8988T (cell line): ENCODE data around the gene ARHGAP21.

ENCODE experiments used
- DNase-seq: peaks from one replicate; pipeline ENCODE4 v3.0.0; 2011

ARHGAP21 gene

DNA sequence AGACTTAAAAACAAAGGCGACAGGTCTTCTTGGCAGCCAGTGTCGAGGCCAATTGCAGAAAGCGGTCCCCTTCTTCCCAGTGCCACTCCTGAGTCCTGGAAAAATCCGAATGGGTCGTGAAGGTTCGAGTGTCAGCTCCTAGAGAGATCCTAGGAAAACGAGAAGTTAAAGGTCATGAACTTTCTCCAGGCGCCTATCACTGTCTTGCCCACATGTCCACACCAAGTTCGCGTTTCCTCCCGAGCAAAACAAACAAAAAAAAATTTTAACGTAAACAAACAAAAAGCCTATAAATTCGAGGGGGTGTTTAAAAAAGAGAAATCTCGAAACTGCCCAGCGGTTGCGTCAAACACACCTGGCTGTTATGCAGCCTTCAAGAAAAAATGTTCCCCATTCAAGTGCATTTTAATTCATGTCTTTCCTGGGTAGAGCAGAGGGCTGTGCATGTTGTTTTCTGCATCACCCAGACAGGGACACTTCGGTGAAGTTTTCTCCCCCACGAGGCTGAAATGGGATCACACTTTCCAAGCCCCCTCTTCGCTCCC lies 1.5 kb downstream of the ARHGAP21 start:
- DNase-seq = no peak

DNA sequence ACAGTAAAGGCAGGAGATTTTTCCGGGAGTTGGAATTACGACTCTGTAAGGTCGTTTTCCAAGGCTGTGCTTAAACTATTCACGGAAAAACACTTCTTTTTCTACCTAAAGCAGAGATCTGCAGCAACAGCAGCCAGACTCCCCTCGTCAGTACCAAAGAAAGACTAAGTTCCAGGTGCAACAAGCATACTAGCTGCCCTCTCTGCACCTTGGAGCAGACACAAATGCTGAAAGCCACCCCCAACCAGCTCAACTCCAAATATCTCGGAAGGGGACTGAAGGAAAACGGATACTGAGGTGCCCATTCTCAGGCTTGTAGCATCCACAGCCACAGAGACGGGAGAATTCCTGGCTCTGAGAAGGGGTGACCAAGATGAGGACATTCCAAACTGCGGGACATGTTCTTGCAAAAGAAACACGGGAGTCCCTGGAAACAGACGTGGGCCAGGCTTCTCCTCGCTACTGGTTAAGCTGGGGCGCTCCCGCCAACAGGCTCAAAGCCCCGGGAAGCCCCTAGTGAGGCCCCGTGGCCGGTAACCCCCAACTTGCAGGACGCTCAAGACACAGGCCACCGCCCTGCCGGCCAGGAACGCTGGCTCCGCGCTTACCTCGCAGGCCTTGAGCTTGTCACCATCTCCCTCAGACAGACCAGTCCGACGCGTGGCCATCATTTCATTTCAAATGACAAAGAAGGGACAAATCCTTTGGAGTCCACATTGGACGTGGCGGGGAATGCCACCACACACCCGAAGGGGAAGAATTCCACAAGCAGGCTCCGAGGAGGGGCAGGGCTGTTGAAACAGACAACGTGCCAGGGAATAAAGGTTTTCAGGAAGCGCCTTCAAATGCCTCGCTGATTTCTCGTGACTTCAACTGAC lies 2.2 kb downstream of the ARHGAP21 start:
- no peak for DNase-seq

DNA sequence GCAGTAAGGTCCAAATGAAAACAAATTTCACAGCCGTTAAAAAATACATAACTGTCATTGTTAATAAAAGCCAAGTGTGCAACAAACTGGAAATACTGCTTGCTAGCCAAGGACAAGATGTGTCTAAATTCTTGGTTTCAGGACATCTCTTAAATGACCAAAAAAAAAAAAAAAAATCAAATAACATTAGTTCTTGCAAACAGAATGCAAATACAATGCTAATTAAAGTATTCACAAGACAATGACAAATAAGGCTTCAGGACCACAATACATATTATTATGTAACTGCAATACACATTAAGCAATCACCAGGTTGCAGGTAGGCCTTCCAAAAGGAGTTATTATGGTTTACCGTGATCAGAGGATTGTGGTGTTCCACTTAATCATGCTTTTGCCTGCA lies 3.6 kb downstream of the ARHGAP21 start:
- no peak for DNase-seq

DNA sequence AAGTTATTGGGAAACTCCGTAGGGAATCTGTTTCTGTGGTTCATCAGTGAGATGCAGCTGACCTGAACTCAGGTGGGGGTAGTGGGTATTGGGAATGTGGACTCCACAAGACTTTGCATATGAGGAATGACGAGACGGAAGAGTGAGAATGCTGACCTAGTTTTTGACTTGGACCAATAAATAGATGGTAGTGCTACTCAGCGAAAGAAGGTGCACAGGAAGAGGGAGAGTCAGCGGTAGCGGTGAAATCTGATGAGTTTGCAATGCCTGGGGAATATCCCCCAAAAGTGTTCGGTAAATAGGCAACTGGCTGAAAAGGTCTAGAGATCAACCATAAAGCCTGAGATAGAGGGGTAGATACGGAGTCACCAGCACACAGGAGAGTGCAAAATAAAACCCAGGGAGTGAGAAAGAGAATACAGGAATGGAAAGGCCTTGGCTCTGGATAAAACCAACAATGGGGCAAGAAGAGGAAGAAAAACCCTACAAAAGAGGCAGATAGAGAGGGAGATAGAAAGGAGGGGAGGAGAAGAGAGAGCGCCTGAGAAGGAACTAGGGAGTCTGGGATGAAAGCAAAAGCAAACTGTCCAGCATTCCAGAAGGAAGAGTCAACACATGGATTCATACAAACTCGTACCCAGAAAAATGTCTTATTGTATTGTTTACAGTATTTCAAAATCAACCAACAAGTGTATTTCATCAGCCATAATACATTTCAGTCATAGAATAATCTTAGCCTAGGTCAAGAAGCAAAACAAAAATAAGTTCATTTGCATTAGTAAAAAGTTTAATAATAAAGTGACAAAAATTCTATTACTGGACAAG lies 5.4 kb downstream of the ARHGAP21 start:
- no peak for DNase-seq

DNA sequence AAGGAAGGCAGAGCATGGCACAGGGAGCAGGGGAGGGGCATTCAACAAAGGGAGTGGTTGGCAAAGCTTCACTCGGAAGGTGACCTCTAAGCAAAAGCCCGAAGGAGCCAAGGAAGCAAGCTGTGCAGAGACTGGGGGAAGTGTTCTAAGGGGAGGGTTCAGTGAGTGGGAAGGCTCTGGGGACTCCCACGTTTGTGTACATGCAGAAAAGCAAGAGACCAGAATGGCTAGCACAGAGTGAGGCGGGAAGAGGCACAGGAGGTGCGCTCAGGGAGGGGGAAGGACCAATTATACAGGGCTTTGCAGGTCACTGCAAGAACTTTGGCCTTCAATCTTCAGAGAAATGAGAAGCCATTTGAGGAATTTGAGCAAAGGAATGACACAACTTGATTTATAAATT lies 7.4 kb downstream of the ARHGAP21 start:
- DNase-seq = no peak

DNA sequence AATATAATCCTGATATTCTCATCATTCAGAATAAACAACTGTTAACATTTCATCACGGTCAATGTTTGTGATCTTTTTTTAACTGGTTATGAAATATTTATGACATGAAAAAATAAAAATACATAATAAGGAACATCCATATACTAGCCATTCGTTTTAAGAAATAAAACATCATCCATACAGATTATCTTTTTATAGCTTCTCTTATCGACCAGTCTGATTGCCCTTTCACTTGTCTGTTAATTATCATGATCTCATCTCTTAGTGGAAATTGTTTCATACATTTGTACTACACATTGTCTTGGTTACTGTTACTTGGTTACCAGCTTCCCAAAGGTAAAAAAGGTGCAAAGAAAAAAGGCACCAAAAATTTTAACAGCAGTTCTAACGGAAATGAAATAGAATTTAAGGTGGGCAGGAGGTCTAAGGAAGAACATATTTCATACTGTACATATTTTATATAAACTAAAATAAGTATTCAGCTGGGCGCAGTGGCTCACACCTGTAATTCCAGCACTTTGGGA lies 8.4 kb downstream of the ARHGAP21 start:
- no peak for DNase-seq

DNA sequence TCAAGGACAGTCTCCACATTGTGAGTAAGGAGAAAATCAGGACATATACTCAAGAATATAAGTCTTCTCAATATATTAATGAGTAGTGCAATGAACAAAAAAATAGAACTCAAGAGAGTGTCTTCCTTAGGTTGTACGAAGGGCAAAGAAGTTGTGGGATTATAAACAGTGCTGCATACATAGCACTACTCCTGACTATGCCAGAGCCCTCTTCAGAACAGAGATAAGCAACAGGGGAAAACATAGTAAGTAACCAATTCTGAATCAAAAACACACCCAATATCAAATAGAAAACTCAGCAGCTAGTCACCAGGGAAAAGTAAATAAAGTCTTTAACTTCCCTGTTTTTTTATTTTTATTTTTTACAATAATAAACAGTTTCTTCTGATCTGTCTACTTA lies 10.6 kb downstream of the ARHGAP21 start:
- DNase-seq = no peak

DNA sequence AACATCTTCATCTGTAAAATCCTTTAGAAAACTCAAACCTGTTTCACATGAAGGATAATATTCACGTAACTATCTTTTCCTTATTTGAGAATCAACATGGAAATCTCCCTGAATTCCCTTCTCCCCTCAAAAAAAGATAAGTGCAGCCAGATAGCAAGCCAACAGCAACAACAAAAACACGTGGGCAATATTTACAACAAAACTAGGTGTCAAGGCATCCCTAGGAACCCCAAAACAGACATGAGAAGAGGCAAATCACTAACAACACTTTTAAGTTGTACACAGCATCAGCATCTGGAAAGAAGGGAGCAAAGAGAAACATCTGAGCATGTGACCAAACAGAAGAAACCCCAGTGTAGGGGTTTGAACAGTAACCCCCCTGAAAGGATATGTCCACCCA lies 12.2 kb downstream of the ARHGAP21 start:
- DNase-seq = no peak

DNA sequence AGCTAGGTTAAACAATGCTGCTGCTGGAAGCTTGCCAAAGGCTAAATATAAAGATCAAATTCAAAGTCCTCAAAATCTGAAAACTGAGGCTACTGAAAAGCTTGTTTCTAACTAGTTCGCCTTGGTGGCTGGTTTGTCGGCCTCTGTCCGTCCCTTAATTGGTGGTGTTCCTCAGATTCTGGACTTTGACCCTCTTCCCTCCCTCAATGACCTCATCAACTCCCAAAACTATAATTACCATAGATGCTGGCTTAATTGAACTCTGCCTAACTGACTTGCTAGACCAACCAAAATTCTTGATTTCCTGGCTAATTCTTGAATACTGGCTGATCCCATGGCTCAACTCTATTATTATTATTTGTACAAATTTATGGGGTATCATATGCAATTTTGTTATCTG lies 15.6 kb downstream of the ARHGAP21 start:
- no peak for DNase-seq

DNA sequence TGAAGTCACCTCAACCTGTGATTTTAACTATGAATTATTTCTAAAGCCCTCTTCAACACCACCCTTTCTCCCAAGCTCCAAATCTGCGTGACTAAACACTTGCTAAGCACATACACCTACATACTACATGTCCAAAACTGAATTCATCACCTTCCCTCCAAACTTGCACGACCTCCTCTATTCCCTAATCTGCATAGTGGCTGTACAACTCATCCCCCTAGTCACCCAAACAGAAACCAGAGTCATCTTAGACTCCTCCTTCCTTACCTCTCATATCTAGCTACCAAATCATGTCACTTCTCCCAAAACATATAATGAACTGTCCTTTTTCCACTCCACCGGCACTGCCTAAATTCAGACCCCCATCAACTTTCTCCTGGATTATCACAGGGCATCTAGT lies 16.2 kb downstream of the ARHGAP21 start:
- DNase-seq = no peak

DNA sequence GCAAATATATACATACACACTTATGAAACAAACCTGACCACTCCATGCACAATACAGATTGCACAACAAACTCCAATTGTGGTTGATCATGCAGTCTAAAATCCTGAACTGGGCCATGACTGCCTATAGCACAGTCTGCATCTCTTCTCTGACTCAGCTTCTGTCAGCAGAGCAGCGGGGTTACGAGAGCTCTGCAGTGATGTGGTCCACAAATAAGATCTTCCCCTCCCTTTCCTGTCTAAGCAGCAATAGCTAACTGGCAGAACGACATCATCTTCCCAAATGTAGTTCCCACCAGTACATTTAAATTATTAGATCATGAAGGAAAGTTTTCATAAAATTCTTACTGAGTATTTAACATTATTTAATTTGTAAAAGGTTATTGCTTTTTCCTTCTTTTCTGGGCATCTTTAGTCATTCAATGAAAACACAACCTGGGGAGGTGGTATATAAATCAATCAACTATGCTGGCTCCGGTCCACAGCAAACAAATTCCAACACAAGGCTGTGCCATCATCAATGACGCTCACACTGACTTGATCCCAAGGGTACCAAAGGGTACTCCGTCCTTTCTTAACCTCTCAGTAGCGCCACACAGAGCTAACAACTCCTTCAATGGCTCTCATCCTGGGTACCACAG lies 17.1 kb downstream of the ARHGAP21 start:
- DNase-seq = no peak

DNA sequence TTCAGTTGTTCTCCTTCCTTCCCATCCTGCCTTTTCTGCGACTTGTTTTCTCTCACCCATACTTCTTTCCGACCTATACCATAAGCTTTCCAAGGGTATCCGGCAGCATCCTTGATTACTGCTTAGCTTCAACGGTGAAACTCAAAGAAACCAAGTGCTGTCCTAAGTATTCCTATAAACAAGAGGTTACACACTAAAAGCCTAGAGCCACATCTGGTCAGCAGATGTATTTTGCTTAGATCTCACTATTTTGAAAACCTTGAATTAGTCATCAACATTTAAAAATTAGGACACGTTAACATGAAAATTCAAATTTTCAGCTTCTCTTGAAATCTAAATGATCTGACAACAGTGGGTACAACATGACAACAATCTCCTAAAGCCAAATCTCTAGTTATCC lies 20.0 kb downstream of the ARHGAP21 start:
- no peak for DNase-seq

DNA sequence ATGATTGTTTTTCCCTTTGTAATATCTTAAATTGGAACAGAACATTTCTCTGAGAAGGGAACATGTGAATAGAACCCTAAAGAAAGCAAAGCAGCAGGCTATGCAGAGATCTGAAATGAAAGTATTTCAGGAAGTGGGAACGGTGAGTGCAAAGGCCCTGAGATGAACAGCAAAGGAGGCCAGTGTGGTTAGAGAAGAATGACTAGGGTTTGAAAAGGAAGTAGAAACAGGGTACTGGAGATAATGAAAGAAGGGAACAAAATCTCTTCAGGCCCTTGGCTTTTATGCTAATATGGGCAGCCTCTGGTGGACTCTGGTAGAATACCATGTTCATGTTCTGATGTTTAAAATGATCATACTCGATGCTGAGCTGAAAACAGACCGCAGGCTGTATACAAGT lies 22.2 kb downstream of the ARHGAP21 start:
- no peak for DNase-seq

DNA sequence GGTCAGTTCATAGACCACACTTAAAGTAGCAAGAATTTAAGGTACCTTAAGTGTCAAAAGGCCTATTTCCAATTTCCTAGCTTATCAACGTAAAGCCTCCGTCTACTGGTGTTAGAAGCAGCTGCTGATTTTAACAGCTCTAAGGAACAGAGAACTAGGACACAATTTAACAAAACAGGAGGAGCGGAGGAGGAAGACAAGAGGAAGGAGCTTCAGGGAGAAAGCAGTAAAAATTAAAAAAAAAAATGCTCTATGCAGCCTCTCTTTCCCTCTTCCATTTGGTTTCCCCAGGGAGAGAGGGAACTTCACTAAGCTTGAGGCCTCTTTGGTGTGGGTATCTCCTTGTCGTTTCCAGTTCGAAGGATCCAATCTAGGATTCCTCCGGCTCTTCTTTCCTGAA lies 22.7 kb downstream of the ARHGAP21 start:
- no peak for DNase-seq

DNA sequence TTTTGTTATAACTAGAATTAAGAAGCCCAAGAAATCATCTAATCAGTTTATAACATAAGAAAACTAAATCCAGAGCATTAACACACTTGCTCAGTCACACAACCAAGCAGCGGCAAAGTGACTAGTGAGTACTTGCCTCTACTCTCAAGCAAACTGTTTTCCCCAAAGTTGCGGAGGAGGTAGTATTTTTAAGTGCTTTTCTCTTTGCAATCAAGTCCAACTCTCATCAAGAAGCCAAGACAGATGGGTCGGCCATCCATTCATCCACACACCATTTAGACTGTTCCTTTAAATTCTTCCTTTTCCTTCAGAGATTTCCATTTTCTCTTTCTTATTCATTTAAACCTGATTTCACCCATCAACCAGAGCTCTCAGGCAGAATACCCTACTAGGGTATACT lies 25.4 kb downstream of the ARHGAP21 start:
- DNase-seq = no peak

DNA sequence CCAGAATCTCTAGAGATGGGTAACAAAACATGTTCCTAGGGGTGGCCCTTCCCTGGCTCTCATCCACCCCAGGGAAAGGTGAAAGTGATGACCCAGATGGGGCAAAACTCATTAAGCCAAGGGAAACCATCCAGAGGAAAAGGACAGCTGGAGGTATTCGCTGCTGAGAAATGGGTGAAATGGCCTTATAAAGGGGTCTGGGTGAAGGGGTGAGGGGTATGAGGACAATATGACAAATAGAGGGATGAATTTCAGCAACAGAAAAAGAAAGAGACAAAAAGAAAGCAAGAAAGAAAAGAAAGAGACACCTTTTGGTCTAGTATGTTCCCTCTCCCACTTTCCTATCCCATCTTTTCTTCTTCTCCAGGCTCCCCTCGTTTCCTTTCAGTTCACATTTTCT lies 26.6 kb downstream of the ARHGAP21 start:
- no peak for DNase-seq

DNA sequence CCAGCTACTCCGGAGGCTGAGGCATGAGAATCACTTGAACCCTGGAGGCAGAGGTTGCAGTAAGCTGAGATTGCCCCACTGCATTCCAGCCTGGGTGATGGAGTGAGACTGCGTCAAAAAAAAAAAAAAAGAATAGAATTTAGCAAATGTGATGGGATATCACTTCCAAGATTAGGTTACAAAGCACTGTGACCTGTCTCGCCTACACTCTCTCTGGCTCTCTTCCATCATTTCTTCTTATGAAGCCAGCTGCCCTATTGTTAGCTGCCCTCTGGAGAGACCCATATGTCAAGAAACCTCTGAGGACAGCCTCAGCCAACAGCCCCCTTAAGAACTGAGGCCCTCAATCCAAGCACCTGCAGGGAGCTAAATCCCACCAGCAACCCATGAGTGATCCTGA lies 28.2 kb downstream of the ARHGAP21 start:
- no peak for DNase-seq

DNA sequence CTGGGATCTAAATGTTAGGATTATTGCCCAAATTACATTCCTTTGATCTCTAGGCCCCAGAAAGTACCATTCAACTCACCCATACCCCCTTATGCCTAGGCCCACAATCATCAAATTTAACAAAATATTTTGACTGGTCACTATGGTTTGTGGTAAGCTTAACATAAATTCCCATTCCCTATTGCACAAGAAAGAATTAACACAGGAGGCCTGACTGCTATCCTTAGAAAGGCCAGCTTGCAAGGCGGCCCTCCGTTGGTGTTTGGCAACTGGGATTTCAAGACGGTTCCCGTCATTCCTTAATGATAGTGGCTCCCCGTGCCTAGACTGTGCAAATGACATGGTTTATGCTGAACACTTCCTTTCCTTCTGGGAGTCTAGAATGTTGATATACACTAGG lies 29.6 kb downstream of the ARHGAP21 start:
- no peak for DNase-seq

DNA sequence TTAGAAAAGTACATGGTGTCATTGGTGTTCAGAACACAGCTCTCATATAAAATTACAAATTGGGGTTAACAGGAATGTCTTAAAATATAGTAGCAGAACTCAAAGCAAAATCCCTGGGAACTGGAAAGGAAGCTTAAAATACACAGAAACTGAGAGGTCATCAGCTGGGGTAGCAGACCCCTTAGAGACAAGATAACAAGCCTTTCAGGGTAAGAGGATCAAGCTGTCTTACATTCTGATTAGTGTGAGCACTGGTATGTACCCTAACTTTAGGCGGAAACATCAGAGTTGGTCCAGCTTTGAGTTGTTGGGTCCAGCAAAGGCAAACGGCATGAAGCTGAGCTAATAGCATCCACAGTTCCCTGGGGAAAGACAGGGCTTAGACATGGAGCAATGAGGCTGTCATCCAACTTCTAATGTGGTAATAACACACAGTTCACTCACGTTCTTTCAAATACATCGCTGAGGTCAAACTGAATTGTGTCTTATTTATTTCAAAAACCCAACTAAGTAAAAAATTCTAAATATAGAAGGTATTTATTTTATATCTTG lies 32.6 kb downstream of the ARHGAP21 start:
- DNase-seq = no peak

DNA sequence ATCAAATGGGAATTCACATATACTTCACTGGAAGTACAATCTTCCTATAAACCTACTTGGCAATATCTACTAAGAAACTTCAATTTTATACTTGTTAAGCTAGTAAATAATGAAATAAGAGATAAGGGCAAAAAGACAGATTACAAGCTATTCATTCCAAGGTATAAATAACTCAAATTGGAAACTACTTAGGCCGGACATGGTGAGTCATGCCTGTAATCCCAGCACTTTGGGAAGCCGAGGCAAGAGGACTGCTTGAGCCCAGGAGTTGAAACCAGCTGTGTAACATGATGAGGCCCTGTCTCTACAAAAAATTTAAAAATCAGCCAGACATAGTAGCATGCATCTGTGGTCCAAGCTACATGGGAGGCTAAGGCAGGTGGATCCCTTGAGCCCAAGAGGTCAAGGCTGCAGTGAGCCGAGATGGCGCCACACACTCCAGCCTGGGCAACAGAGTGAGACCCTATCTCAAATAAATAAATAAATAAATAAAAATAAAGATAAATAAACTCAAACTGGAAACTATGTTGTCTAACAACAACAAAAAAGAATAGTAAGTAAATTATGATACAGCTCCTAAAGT lies 37.6 kb downstream of the ARHGAP21 start:
- no peak for DNase-seq

DNA sequence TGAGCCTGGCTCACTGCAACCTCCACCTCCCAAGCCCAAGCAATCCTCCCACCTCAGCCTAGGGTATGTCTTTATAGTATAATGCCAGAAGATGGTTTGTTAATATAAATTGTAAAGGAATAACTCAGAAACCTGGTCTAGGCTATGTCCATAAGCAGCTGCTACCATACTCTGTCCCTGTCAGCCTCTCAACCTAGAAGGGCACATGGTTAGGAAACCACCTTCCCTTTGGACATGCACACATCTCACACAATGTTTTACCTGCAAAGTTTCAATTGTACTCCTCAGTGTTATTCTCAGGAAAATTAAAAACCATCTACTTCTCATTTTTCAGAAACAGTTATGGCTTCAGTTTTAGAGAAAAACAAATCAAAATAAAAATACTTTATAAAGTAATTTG lies 40.1 kb downstream of the ARHGAP21 start:
- DNase-seq = no peak

DNA sequence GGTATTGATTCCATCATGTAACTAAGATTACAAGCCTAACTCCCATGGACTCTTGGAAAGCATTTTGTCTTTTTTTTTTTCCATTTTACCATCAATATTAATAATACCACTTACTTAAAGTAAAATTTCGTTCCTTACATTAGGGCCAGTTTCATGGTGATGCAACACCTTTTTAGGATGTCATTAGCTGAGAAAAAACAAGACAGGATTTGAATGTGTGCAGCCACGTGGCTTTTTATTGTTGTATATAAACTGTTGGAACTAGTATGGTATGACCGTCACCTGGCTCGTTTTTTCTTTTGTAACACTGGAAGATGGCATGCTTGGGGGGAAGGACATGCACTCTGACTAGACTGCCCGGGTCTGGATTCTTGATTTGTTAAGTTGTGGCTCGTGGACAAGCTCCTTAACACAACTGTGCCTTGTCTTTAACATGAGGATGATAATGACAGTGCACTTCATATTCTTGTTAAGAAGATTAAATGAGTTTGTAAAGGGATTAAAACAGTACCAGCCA lies 42.1 kb downstream of the ARHGAP21 start:
- DNase-seq = no peak
